Ovary (tissue), 3 donors: ENCODE measurements around the gene MYO1E.

Experiments used
- POLR2A ChIP-seq: fragments of 450-650 bp; IDR thresholded peaks from one replicate; pipeline ENCODE4 v1.6.1; 2017; ENCODE audit warnings: antibody characterized with exemption, mild to moderate bottlenecking, moderate library complexity
- TF ChIP-seq, protein P1 (sequence below), 3 donors: fragments of 450-650 bp in 2 of 3; fragments of 200-600 bp in 1 of 3; IDR thresholded peaks; one replicate each; pipeline versions ENCODE4 v1.5.1 to v1.8.0; 2016 to 2022; ENCODE audit warnings: antibody characterized with exemption in 3 of 3, mild to moderate bottlenecking in 1 of 3
- donor health status: DM: no; HTN: no; CAD: no.

- TF ChIP-seq POLR2A, result no peak
- TF ChIP-seq, protein P1, sequence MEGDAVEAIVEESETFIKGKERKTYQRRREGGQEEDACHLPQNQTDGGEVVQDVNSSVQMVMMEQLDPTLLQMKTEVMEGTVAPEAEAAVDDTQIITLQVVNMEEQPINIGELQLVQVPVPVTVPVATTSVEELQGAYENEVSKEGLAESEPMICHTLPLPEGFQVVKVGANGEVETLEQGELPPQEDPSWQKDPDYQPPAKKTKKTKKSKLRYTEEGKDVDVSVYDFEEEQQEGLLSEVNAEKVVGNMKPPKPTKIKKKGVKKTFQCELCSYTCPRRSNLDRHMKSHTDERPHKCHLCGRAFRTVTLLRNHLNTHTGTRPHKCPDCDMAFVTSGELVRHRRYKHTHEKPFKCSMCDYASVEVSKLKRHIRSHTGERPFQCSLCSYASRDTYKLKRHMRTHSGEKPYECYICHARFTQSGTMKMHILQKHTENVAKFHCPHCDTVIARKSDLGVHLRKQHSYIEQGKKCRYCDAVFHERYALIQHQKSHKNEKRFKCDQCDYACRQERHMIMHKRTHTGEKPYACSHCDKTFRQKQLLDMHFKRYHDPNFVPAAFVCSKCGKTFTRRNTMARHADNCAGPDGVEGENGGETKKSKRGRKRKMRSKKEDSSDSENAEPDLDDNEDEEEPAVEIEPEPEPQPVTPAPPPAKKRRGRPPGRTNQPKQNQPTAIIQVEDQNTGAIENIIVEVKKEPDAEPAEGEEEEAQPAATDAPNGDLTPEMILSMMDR (IDR thresholded peaks at IDR 0.05), result no peak
Measured at GRCh38 chr15:59186501-59186900, 186.2 kb downstream of the MYO1E start.
